22Rv1 (cell line): ENCODE measurements around the gene SLC7A9.

Experiments
- CTCF ChIP-seq: fragments of 450-650 bp; IDR thresholded peaks from 2 replicates; pipeline ENCODE4 v1.5.1; 2017; ENCODE audit warnings: mild to moderate bottlenecking
- ZFX ChIP-seq: fragments of 450-650 bp; IDR thresholded peaks from 2 replicates; pipeline ENCODE4 v1.6.1; 2017; ENCODE audit warnings: antibody characterized with exemption, borderline replicate concordance

- TF ChIP-seq CTCF (no peak), ZFX (no peak)
Measured at GRCh38 chr19:32798201-32798600, 71.4 kb downstream of the SLC7A9 start.
